ENCODE data around the gene TAAR2. TPM values are rescaled to one million over a fixed set of nuclear protein-coding genes. Genes with fewer than 3 reads are reported as not detected.

TAAR2 gene
- total and polyA plus RNA-seq, 2 of the 8 experiments (the other 6 are each of a cell fraction or from before 2014, with no cell fraction given), result not detected

DNA sequence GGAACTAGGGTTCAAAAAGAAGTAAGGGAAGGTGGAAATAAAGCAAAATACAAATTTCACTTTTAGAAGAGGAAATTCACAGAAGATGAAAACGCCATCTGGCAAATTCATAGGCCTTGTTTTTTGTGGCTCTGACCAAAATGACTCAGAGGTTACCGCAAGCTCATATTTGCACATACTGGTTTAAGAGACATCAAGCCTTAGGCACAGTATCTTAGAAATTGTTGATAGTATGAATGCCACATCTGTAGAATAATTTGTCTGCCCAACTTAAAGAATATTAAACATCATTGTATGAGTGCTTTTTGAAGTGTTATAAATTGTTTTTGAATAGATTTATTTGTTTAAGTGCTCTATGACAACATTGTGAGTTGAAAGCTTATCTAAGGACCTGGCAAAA, 24.3 kb upstream of the TAAR2 start:
- Histone ChIP-seq H2BK15ac (ENCODE audit: low read length) (no peak overlapping the region), H3K79me1 (ENCODE audit: low read depth, low read length) (no peaks in the 10 kb centered on the region; the same call in 1 of the 2 replicates), H2BK20ac (ENCODE audit: low read length) (no peak overlapping the region), H3K4ac (replicated peaks; ENCODE audit: insufficient read length, low read depth, low read length) (no peak overlapping the region), H4K8ac (ENCODE audit: extremely low read depth, insufficient read depth, low read length) (no peak overlapping the region), H3K18ac (ENCODE audit: extremely low read depth, low read length) (no peak overlapping the region), H3K79me2 (ENCODE audit: control insufficient read depth in 1 of 2, insufficient read depth in 2 of 2, low read length in 2 of 2) (no peaks in the 10 kb centered on the region), H2AFZ (ENCODE audit: low read length) (no peak overlapping the region), H3K27me3 (replicated peaks in 1 of 4; ENCODE audit: control insufficient read depth in 3 of 4, extremely low read depth in 1 of 4, insufficient read depth in 3 of 4, low read length in 3 of 4) (no peaks in the 10 kb centered on the region), H3K9ac (replicated peaks in 1 of 4; ENCODE audit: extremely low read depth in 1 of 4, low read depth in 3 of 4, low read length in 3 of 4) (no peak overlapping the region), H2AK5ac (ENCODE audit: low read depth, low read length) (no peak overlapping the region), H3K14ac (ENCODE audit: insufficient read length) (no peak overlapping the region), H3K9me3 (ENCODE audit: insufficient read depth in 2 of 2, low read depth in 1 of 2, low read length in 1 of 2) (no peaks in the 10 kb centered on the region), H3K4me2 (ENCODE audit: insufficient read depth in 1 of 2, low read depth in 2 of 2, low read length in 2 of 2) (no peak overlapping the region), H4K20me1 (replicated peaks in 1 of 2; ENCODE audit: control insufficient read depth in 1 of 2, insufficient read depth in 2 of 2, low read length in 2 of 2) (no peaks in the 10 kb centered on the region), H3K23ac (ENCODE audit: insufficient read length) (no peak overlapping the region), H3K4me3 (ENCODE audit: extremely low read depth in 1 of 4, insufficient read depth in 2 of 4, low read depth in 3 of 4, low read length in 4 of 4) (no peak overlapping the region), H3K27ac (ENCODE audit: low read depth, low read length) (no peak overlapping the region), H4K5ac (ENCODE audit: insufficient read length, low read depth, low read length) (no peak overlapping the region), H4K91ac (replicated peaks; ENCODE audit: insufficient read length, low read length) (no peak overlapping the region), H3K23me2 (ENCODE audit: low read depth, low read length) (no peaks in the 10 kb centered on the region; the same call in 1 of the 2 replicates), H2BK12ac (ENCODE audit: low read depth, low read length) (no peak overlapping the region), H3K56ac (replicated peaks; ENCODE audit: insufficient read length, low read depth, low read length) (no peak overlapping the region), H2BK120ac (replicated peaks; ENCODE audit: low read depth, low read length) (no peak overlapping the region), H2BK5ac (ENCODE audit: low read depth, low read length) (no peak overlapping the region), H3K4me1 (replicated peaks in 1 of 4; ENCODE audit: control insufficient read depth in 3 of 4, insufficient read depth in 4 of 4, low read length in 3 of 4) (no peaks in the 10 kb centered on the region), H3K36me3 (ENCODE audit: control insufficient read depth in 2 of 4, insufficient read depth in 4 of 4, low read length in 3 of 4) (no peaks in the 10 kb centered on the region)
- POLR2A ChIA-PET (ENCODE audit: partially characterized antibody), result no interaction called here
- TF ChIP-seq BRCA1 (IDR thresholded peaks at IDR 0.05; ENCODE audit: low read depth, low read length), result no peak
- no peak for TF ChIP-seq EZH2 (IDR thresholded peaks at IDR 0.05; ENCODE audit: low read depth, low read length, severe bottlenecking)
- TF ChIP-seq SP2 (IDR thresholded peaks at IDR 0.05; ENCODE audit: low read length), result no peak
- TF ChIP-seq BCL11A (IDR thresholded peaks at IDR 0.05; ENCODE audit: low read depth in 2 of 2, low read length in 2 of 2), result no peak
- no peak for TF ChIP-seq SIX5 (IDR thresholded peaks at IDR 0.05; ENCODE audit: low read depth, low read length)
- no peak for TF ChIP-seq YY1 (IDR thresholded peaks at IDR 0.05; ENCODE audit: low read depth, low read length)
- no peak for TF ChIP-seq HDAC6 (IDR thresholded peaks at IDR 0.05; ENCODE audit: low read depth, low read length)
- no peak for TF ChIP-seq CEBPB (IDR thresholded peaks at IDR 0.05; ENCODE audit: low read depth, low read length)
- no peak for TF ChIP-seq PHF8 (conservative IDR thresholded peaks at IDR 0.05; ENCODE audit: low read depth, low read length)
- no peak for TF ChIP-seq ASH2L (IDR thresholded peaks at IDR 0.05; ENCODE audit: low read length)
- TF ChIP-seq SRF (IDR thresholded peaks at IDR 0.05; ENCODE audit: low read depth, low read length), result no peak
- FAIRE-seq, result no peak
- 92% methylated on average over 2 of the region's 2 CpGs; no CpG with 5 or more reads in 1 of the 2 experiments for WGBS, 2 experiments (ENCODE audit: extremely low coverage in 1 of 2, insufficient coverage in 1 of 2, insufficient read length in 1 of 2, insufficient replicate concordance in 2 of 2, low coverage in 1 of 2, low lambda C conversion rate in 2 of 2, missing lambda C conversion rate in 1 of 2)
- CTCF ChIA-PET (ENCODE audit: partially characterized antibody), result interaction anchor here (1.0 to 1.8 kb wide), 3 partner anchors 11 to 118 kb away, joined by 3 to 4 read pairs (median 3); partner anchors contain the start of gene TAAR1
- no peak for DNase-seq (ENCODE audit: low read depth in 1 of 2, low spot score in 2 of 2)
